PC-9 (cell line): Measurements from ENCODE around the gene THADA. TPM values are rescaled to one million over a fixed set of nuclear protein-coding genes. Genes with fewer than 3 reads are reported as not detected.

Source experiments
- BruUV-seq: library from RNA; stranded (reverse); fragments of 400-500 nt; replicated peaks from 2 replicates; lab custom pipeline; 2021; lab: Mats Ljungman, UMichigan
- CTCF ChIA-PET: fragments of 300-600 bp; sonication (Branson Sonifier 250); formaldehyde crosslinking; loops from one replicate; lab custom pipeline; 2022; ENCODE audit warnings: antibody characterized with exemption; lab: Charles Lee
- POLR2A ChIA-PET: fragments of 300-600 bp; sonication (Branson Sonifier 250); formaldehyde crosslinking; loops from one replicate; lab custom pipeline; 2022; ENCODE audit warnings: antibody characterized with exemption; ENCODE audit not compliant: unreplicated experiment; lab: Charles Lee
- DNase-seq, 2 experiments: peaks; one replicate each; pipeline versions ENCODE4 v3.0.0 to v3.0.0-alpha.2; 2015 to 2022; ENCODE audit warnings: mixed read lengths in 1 of 2
- H2AFZ ChIP-seq: fragments of 200-600 bp; sonication (generic); 2 replicates; pipeline ENCODE4 v1.8.1; 2017; ENCODE audit warnings: antibody characterized with exemption
- H3F3A ChIP-seq: fragments of 200-600 bp; sonication (generic); 2 replicates; pipeline ENCODE4 v1.8.1; 2017; ENCODE audit warnings: antibody characterized with exemption, mild to moderate bottlenecking, low read depth; ENCODE audit not compliant: insufficient read depth
- H3K27ac ChIP-seq: fragments of 200-600 bp; sonication (generic); 2 replicates; pipeline ENCODE4 v1.6.1; 2016; ENCODE audit warnings: mixed run types
- H3K27me3 ChIP-seq: fragments of 200-600 bp; sonication (generic); 2 replicates; pipeline ENCODE4 v1.6.1; 2016; ENCODE audit warnings: low read depth, mixed run types; ENCODE audit not compliant: insufficient read depth
- H3K36me3 ChIP-seq: fragments of 200-600 bp; sonication (generic); 2 replicates; pipeline ENCODE4 v1.6.1; 2016; ENCODE audit warnings: low read depth, mixed run types
- H3K4me1 ChIP-seq: fragments of 200-600 bp; sonication (generic); replicated peaks from 2 replicates; pipeline ENCODE4 v1.6.1; 2016; ENCODE audit warnings: mixed run types; ENCODE audit not compliant: insufficient read depth
- H3K4me2 ChIP-seq: fragments of 200-600 bp; sonication (generic); 2 replicates; pipeline ENCODE4 v1.6.1; 2017; ENCODE audit warnings: mixed run types
- H3K4me3 ChIP-seq: fragments of 200-600 bp; sonication (generic); 2 replicates; pipeline ENCODE4 v1.6.1; 2016; ENCODE audit warnings: mixed run types
- H3K79me2 ChIP-seq: fragments of 200-600 bp; sonication (generic); 2 replicates; pipeline ENCODE4 v1.6.1; 2017; ENCODE audit warnings: low read depth, mixed run types
- H3K9me2 ChIP-seq: fragments of 200-600 bp; sonication (generic); 2 replicates; pipeline ENCODE4 v1.8.1; 2017; ENCODE audit warnings: mild to moderate bottlenecking; ENCODE audit not compliant: insufficient read depth
- H3K9me3 ChIP-seq: fragments of 200-600 bp; sonication (generic); 2 replicates; pipeline ENCODE4 v1.8.1; 2016; ENCODE audit warnings: low read depth; ENCODE audit not compliant: insufficient read depth
- H4K20me1 ChIP-seq: fragments of 200-600 bp; sonication (generic); 2 replicates; pipeline ENCODE4 v1.8.1; 2017; ENCODE audit not compliant: insufficient read depth
- EZH2 ChIP-seq: fragments of 200-600 bp; sonication (generic); IDR thresholded peaks from 2 replicates; pipeline ENCODE4 v1.8.0; 2017; ENCODE audit warnings: antibody characterized with exemption, low read depth
- intact Hi-C: fragments of 100-400 bp; cut with micrococcal nuclease; formaldehyde crosslinking; loops from one replicate; pipeline ENCODE4 v1.10.0; 2022; ENCODE audit not compliant: unreplicated experiment
- total RNA-seq: library from RNA; stranded (reverse); gene quantifications from 2 replicates; pipeline ENCODE4 v1.2.3, GENCODE V29; 2021
- TF ChIP-seq, protein P1 (sequence below): fragments of 200-600 bp; sonication (generic); conservative IDR thresholded peaks from 2 replicates; pipeline ENCODE4 v1.6.1; 2017; ENCODE audit warnings: mixed run types, antibody characterized with exemption, mild to moderate bottlenecking, moderate library complexity

The THADA gene
- total RNA-seq, 1 experiment from 2014 or later = 28.1 TPM

GRCh38 chr2:43495727-43496126 lies 100.1 kb downstream of the THADA start:
- no peak overlapping the region for H2AFZ ChIP-seq
- H3K36me3 ChIP-seq = peaks cover 16% of the 10 kb centered on the region; the same call in 1 of the 2 replicates
- H3K9me3 ChIP-seq = no peaks in the 10 kb centered on the region
- no peaks in the 10 kb centered on the region for H4K20me1 ChIP-seq
- H3F3A ChIP-seq = peaks cover 15% of the 10 kb centered on the region
- intact Hi-C loops = no loop called here
- ChIA-PET CTCF (interaction anchor here (0.6 kb wide), 1 partner anchor 266 kb away, joined by 3 read pairs; no protein-coding TSS in a partner anchor), POLR2A (no interaction called here)
- peak overlapping the region; percentile 28 for H3K27ac ChIP-seq
- TF ChIP-seq EZH2 = no peak
- TF ChIP-seq, protein P1, sequence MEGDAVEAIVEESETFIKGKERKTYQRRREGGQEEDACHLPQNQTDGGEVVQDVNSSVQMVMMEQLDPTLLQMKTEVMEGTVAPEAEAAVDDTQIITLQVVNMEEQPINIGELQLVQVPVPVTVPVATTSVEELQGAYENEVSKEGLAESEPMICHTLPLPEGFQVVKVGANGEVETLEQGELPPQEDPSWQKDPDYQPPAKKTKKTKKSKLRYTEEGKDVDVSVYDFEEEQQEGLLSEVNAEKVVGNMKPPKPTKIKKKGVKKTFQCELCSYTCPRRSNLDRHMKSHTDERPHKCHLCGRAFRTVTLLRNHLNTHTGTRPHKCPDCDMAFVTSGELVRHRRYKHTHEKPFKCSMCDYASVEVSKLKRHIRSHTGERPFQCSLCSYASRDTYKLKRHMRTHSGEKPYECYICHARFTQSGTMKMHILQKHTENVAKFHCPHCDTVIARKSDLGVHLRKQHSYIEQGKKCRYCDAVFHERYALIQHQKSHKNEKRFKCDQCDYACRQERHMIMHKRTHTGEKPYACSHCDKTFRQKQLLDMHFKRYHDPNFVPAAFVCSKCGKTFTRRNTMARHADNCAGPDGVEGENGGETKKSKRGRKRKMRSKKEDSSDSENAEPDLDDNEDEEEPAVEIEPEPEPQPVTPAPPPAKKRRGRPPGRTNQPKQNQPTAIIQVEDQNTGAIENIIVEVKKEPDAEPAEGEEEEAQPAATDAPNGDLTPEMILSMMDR = no peak
- BruUV-seq = no TSS peak
- peaks cover 19% of the 10 kb centered on the region for H3K4me1 ChIP-seq
- no peaks in the 10 kb centered on the region for H3K27me3 ChIP-seq
- no peaks in the 10 kb centered on the region for H3K9me2 ChIP-seq
- peak overlapping the region; percentile 5 for H3K4me2 ChIP-seq
- H3K79me2 ChIP-seq = no peaks in the 10 kb centered on the region
- DNase-seq = peak; percentile 15 to 95
- H3K4me3 ChIP-seq = no peak overlapping the region

DNA sequence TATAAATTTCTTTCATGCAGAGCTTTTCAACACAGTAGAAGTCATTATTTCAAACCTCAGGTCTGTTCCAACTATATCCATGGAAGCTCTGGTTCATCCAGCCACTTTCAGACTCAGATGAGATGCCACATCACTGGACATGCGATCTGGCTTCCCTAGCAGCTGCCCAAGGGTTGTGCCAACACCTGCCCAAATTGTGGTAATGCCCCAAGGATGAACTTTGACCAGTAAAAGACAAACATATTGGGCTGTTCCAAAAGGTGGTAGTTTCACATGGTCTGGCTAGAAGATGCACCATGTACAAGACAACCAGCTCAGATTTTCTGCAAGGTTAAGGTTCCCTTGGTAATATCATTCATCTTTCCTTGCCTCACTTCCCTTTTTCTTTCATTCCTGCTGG lies 101.9 kb downstream of the THADA start:
- Histone ChIP-seq H3K79me2 (no peaks in the 10 kb centered on the region), H3K4me2 (no peak overlapping the region), H3K9me2 (no peaks in the 10 kb centered on the region), H4K20me1 (no peaks in the 10 kb centered on the region), H3K27me3 (no peaks in the 10 kb centered on the region), H3K9me3 (no peaks in the 10 kb centered on the region), H3K27ac (no peak overlapping the region), H3K36me3 (peaks cover 15% of the 10 kb centered on the region; the same call in 1 of the 2 replicates), H3F3A (peaks cover 15% of the 10 kb centered on the region), H3K4me3 (no peak overlapping the region), H2AFZ (no peak overlapping the region), H3K4me1 (peaks cover 19% of the 10 kb centered on the region)
- CTCF ChIA-PET = no interaction called here
- no TSS peak for BruUV-seq
- no peak for TF ChIP-seq EZH2
- TF ChIP-seq, protein P1 = no peak
- intact Hi-C loops = no loop called here
- DNase-seq = no peak
- POLR2A ChIA-PET = no interaction called here

- peaks cover 20% of the 10 kb centered on the region for H3F3A ChIP-seq
- peak in 1 of 2 experiments; percentile 49 for DNase-seq
- intact Hi-C loops = no loop called here
- H3K4me1 ChIP-seq = peaks cover 23% of the 10 kb centered on the region
- H3K4me3 ChIP-seq = no peak overlapping the region
- H3K4me2 ChIP-seq = no peak overlapping the region
- ChIA-PET POLR2A (no interaction called here), CTCF (no interaction called here)
- H3K79me2 ChIP-seq = no peaks in the 10 kb centered on the region
- H2AFZ ChIP-seq = no peak overlapping the region
- H3K36me3 ChIP-seq = no peaks in the 10 kb centered on the region
- no peaks in the 10 kb centered on the region for H3K9me3 ChIP-seq
- no peaks in the 10 kb centered on the region for H3K27me3 ChIP-seq
- H3K27ac ChIP-seq = no peak overlapping the region
- TF ChIP-seq EZH2 = no peak
- TF ChIP-seq, protein P1 = no peak
- H3K9me2 ChIP-seq = no peaks in the 10 kb centered on the region
- BruUV-seq = no TSS peak
- no peaks in the 10 kb centered on the region for H4K20me1 ChIP-seq
Measured at GRCh38 chr2:43491065-43491639, 104.7 kb downstream of the THADA start.
